Spleen (tissue), 11 donors: ENCODE data around the gene APEH. TPM values are rescaled to one million over a fixed set of nuclear protein-coding genes. Genes with fewer than 3 reads are reported as not detected.

Source experiments
- DNase-seq: peaks from one replicate; pipeline ENCODE4 v3.0.0-alpha.2; 2020
- H3K27ac ChIP-seq, 8 donors: fragments of 200-600 bp; sonication (generic) in 7 of 8; 1 replicate in 4 of 8; 2 replicates in 4 of 8; pipeline versions ENCODE4 v1.5.0 to v1.8.0; 2016 to 2021; ENCODE audit warnings: inconsistent platforms in 4 of 8, mild to moderate bottlenecking in 4 of 8, moderate library complexity in 1 of 8
- H3K27me3 ChIP-seq, 7 donors: fragments of 200-600 bp; sonication (generic) in 6 of 7; replicated peaks in 1 of 7; 1 replicate in 4 of 7; 2 replicates in 3 of 7; pipeline versions ENCODE4 v1.5.0 to v1.8.0; 2016 to 2021; ENCODE audit warnings: inconsistent platforms in 3 of 7, mild to moderate bottlenecking in 1 of 7
- H3K36me3 ChIP-seq, 6 donors: fragments of 200-600 bp; sonication (generic) in 5 of 6; 1 replicate in 4 of 6; 2 replicates in 2 of 6; pipeline versions ENCODE4 v1.5.0 to v1.8.0; 2016 to 2021; ENCODE audit warnings: inconsistent platforms in 2 of 6
- H3K4me1 ChIP-seq, 6 donors: fragments of 200-600 bp; sonication (generic) in 5 of 6; 1 replicate in 3 of 6; 2 replicates in 3 of 6; pipeline versions ENCODE4 v1.5.0 to v1.8.0; 2016 to 2021; ENCODE audit warnings: inconsistent platforms in 3 of 6
- H3K4me3 ChIP-seq, 8 donors: fragments of 200-600 bp; sonication (generic) in 7 of 8; 1 replicate in 4 of 8; 2 replicates in 4 of 8; pipeline versions ENCODE4 v1.5.0 to v1.8.0; 2016 to 2021; ENCODE audit warnings: inconsistent platforms in 4 of 8, mild to moderate bottlenecking in 4 of 8, moderate library complexity in 2 of 8
- H3K9me3 ChIP-seq, 8 donors: fragments of 200-600 bp; sonication (generic) in 7 of 8; 1 replicate in 4 of 8; 2 replicates in 4 of 8; pipeline versions ENCODE4 v1.5.0 to v1.8.0; 2016 to 2021; ENCODE audit warnings: inconsistent platforms in 4 of 8
- POLR2A ChIP-seq, 3 donors: fragments of 450-650 bp; IDR thresholded peaks; one replicate each; pipeline ENCODE4 v1.5.1; 2017; ENCODE audit warnings: antibody characterized with exemption in 3 of 3, mild to moderate bottlenecking in 1 of 3
- POLR2AphosphoS5 ChIP-seq, 3 donors: sonication (generic); formaldehyde crosslinking; IDR thresholded peaks; one replicate each; pipeline ENCODE4 v1.5.1; 2017; ENCODE audit warnings: antibody characterized with exemption in 3 of 3
- WGBS, 5 donors: extraction: QIAGEN DNeasy Blood & Tissue Kit in 3 of 5; methylation state at CpG; one replicate each; pipeline versions ENCODE4 v1.1.5 to v1.1.7; 2013 to 2018; 5-methylcytosine and 5-hydroxymethylcytosine counted together
- intact Hi-C: fragments of 100-400 bp; cut with DNase I; formaldehyde crosslinking; loops from one replicate; pipeline ENCODE4 v1.15.0; 2023; ENCODE audit warnings: low total_unique reads
- polyA plus RNA-seq, 3 donors: library from polyadenylated mRNA; stranded (reverse); fragments of 200-250 nt; gene quantifications; one replicate each; pipeline ENCODE4 v1.2.1, GENCODE V29; 2013
- total RNA-seq, 7 donors: library from RNA; depleted of rRNA in 3 of 7; stranded (reverse); fragments of >200 nt in 3 of 7; fragmentation: NEBNext Ultra II Directional in 4 of 7; extraction: Animal tissue kit (Norgen Biotek cat#: 25700) in 4 of 7; gene quantifications; one replicate each; pipeline versions ENCODE4 v1.1.0 to v1.2.1, GENCODE V29; 2016 to 2021
- TF ChIP-seq, protein P1 (sequence below), 11 experiments: fragments of 200-600 bp in 7 of 11; fragments of 450-650 bp in 4 of 11; sonication (generic) in 4 of 11; IDR thresholded peaks in 8 of 11; conservative IDR thresholded peaks in 3 of 11; 1 replicate in 7 of 11; 2 replicates in 4 of 11; pipeline versions ENCODE4 v1.4.0 to v1.8.0; 2016 to 2021; ENCODE audit warnings: antibody characterized with exemption in 11 of 11, inconsistent platforms in 4 of 11, mild to moderate bottlenecking in 1 of 11
- donor health status: healthy with polysubstance abuse.
- donor health status: DM: no; HTN: no; CAD: no; lungs with moderate emphysema.
- donor health status: DM: no; HTN: no; CAD: no.
- donor health status: Bipolar disorder and iron deficiency.
- donor health status: healthy.
- donor health status: DM: no; HTN: no; CAD: no.
- donor health status: DM: yes; HTN: yes; CAD: no.

Gene APEH
- total and polyA plus RNA-seq, 10 donors, result 29.6 to 89.5 (median 66.2) TPM

DNA sequence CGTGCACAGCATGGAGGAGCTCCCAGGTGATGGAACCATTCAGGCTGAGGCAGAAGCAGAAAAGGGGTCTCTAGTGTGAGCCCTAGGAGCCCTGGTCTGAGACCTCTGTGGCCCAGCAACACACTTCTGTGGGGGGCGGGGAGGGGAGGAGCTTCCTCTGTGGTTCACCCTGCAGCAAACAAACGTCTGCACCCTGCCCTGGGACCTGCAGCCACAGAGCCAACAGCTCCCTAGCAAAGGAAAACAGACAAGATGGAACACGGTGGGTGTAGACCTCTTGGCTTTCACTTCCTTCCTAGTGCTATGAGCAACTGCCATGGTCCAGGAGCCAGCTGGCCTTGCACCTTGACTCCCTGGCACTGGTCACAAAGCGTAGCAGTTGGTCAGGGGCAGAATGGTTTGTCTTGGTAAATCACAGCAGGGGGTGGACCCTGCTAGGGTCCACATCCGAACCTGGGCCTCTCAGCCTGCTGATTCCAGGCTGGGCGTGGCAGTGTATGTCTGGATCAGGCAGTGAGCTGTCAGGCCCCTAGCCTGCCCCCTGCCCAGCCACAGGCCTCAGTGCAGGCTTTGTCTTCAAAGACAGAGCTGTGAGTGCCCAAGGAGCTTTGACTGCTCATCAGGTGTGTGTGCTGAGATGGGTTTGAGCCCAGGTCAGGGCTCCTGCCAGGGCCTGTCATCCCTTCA lies 38.6 kb downstream of the APEH start:
- Histone ChIP-seq H3K36me3 (peaks cover 0 to 85% (median 20%) of the 10 kb centered on the region in 6 donors), H3K4me1 (peaks cover 0 to 13% (median under 1%) of the 10 kb centered on the region in 6 donors), H3K27me3 (no peaks in the 10 kb centered on the region), H3K27ac (no peak overlapping the region), H3K4me3 (no peak overlapping the region), H3K9me3 (no peaks in the 10 kb centered on the region)
- TF ChIP-seq POLR2AphosphoS5 (IDR thresholded peaks at IDR 0.05) (peak in 1 of 3 donors; percentile 20), POLR2A (IDR thresholded peaks at IDR 0.05) (no peak)
- intact Hi-C loops, result no loop called here
- 43 to 57% (median 50%) methylated on average over 7 of the region's 7 CpGs for WGBS, 5 donors
- DNase-seq, result no peak

DNA sequence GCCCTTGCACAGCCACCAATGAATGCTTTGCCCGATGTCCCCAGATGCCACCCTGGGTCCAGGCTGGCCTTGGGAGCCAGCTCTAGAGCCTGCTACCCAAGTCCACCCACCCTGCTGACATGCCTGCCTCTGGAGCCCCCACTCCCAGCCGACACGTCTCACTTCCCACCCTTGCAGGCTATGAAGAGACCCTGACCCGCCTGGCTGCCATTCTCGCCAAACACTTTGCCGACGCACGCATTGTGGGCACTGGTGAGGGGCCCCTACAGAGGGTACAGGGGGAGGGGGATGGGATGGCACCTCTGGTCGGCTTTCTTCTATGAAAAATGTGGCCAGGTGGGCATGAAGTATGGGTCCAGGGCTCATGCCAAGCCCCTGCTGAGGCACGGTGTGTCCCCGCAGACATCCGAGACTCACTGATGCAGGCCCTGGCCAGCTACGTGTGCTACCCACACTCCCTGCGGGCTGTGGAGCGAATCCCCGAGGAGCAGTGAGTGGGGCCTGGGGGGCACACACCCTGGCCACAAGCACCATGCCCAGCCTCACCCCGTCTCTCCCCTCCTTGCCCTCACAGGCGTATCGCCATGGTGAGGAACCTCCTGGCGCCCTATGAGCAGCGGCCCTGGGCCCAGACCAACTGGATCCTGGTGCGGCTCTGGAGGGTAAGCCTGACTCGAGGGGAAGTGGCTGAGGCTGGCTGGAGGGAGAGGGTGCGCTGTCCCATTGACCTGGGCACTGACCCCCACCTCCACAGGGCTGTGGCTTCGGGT lies 39.4 kb downstream of the APEH start:
- DNase-seq, result no peak
- 92 to 96% (median 95%) methylated on average over 24 to 25 of the region's 25 CpGs for WGBS, 5 donors
- Histone ChIP-seq H3K27ac (no peak overlapping the region), H3K9me3 (no peaks in the 10 kb centered on the region), H3K4me3 (no peak overlapping the region), H3K27me3 (no peaks in the 10 kb centered on the region), H3K4me1 (peaks cover 2 to 20% (median 6%) of the 10 kb centered on the region in 6 donors), H3K36me3 (peaks cover 0 to 82% (median 18%) of the 10 kb centered on the region in 6 donors)
- TF ChIP-seq POLR2AphosphoS5 (IDR thresholded peaks at IDR 0.05) (peak in 1 of 3 donors; percentile 50), POLR2A (IDR thresholded peaks at IDR 0.05) (no peak)
- TF ChIP-seq, protein P1, sequence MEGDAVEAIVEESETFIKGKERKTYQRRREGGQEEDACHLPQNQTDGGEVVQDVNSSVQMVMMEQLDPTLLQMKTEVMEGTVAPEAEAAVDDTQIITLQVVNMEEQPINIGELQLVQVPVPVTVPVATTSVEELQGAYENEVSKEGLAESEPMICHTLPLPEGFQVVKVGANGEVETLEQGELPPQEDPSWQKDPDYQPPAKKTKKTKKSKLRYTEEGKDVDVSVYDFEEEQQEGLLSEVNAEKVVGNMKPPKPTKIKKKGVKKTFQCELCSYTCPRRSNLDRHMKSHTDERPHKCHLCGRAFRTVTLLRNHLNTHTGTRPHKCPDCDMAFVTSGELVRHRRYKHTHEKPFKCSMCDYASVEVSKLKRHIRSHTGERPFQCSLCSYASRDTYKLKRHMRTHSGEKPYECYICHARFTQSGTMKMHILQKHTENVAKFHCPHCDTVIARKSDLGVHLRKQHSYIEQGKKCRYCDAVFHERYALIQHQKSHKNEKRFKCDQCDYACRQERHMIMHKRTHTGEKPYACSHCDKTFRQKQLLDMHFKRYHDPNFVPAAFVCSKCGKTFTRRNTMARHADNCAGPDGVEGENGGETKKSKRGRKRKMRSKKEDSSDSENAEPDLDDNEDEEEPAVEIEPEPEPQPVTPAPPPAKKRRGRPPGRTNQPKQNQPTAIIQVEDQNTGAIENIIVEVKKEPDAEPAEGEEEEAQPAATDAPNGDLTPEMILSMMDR (IDR thresholded peaks at IDR 0.05 in 8 of 11, conservative IDR thresholded peaks at IDR 0.05 in 3 of 11), result no peak
- intact Hi-C loops, result no loop called here

DNA sequence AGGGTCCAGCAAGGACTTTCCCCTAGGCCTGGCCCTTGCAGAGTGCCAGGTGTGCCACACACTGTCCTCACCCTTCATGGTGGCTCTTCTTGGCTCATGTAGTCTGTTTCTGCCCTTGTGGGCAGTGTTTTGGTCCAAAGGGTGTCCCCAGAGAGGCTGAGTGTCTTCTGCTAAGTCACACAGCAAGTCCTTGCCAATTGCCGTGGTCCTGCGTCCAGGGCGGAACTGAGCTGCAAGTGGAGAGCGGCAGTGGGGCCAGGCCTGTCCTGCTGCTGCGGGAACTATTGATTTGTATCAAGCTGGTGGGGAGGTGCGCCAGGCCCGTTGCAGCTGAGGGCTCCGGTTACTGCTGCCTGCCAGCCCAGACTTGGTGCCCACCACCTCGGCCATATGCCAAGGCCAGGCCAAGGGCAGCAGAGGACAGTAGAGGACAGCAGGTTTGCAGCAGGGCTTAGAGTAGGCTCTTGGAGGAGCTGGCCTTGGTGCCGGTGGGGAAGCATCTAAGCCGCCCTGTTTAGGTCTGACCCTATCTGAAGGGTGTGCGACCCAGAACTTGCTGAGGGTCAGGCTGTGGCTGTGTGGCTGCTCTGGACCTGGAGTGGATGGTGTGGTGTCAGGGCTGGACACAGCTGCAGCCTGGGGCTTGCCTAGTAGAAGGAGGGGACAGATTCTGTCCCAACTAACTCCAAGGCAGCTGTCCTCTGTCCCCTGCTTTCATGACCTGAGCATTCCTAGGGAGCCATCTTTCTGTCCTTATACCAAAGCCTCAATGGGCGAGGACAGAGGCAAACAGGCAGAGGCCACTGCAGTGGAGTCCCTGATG lies 40.8 kb downstream of the APEH start:
- Histone ChIP-seq H3K4me1 (peaks cover 9 to 34% (median 17%) of the 10 kb centered on the region in 6 donors), H3K9me3 (no peaks in the 10 kb centered on the region), H3K4me3 (no peak overlapping the region), H3K36me3 (peaks cover 0 to 72% (median 16%) of the 10 kb centered on the region in 6 donors), H3K27me3 (no peaks in the 10 kb centered on the region), H3K27ac (no peak overlapping the region)
- 84 to 92% (median 87%) methylated on average over 8 to 13 of the region's 13 CpGs for WGBS, 5 donors
- intact Hi-C loops, result no loop called here
- TF ChIP-seq POLR2AphosphoS5 (IDR thresholded peaks at IDR 0.05) (no peak), POLR2A (IDR thresholded peaks at IDR 0.05) (no peak)
- TF ChIP-seq, protein P1 (IDR thresholded peaks at IDR 0.05 in 8 of 11, conservative IDR thresholded peaks at IDR 0.05 in 3 of 11), result no peak
- DNase-seq, result no peak

DNA sequence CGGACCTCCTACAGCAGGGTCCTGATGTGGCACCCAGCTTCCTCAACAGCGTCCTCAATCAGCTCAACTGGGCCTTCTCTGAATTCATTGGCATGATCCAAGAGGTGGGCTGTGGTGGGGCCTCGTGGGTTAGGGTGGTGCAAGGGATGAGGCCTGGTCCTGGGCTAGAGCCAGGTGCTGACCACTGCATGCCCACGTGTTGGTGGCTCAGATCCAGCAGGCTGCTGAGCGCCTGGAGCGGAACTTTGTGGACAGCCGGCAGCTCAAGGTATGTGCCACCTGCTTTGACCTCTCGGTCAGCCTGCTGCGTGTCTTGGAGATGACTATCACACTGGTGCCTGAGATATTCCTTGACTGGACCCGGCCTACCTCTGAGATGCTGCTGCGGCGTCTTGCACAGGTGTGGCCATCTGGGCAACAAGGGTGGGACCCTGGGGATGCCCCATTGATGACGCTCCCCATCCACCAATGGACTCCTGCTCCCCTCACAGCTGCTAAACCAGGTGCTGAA lies 41.5 kb downstream of the APEH start:
- Histone ChIP-seq H3K4me3 (no peak overlapping the region), H3K36me3 (peaks cover 0 to 77% (median 16%) of the 10 kb centered on the region in 6 donors), H3K27me3 (no peaks in the 10 kb centered on the region), H3K27ac (no peak overlapping the region), H3K9me3 (no peaks in the 10 kb centered on the region), H3K4me1 (peaks cover 9 to 42% (median 22%) of the 10 kb centered on the region in 6 donors)
- 82 to 97% (median 93%) methylated on average over 5 to 13 of the region's 13 CpGs for WGBS, 5 donors
- no peak for DNase-seq
- intact Hi-C loops, result no loop called here
- TF ChIP-seq POLR2AphosphoS5 (IDR thresholded peaks at IDR 0.05) (peak in 1 of 3 donors; percentile 17), POLR2A (IDR thresholded peaks at IDR 0.05) (no peak)
